HG02763 (cell line): Measurements from ENCODE around the gene MUC20.
"Not testable (repeated sequence)": the region's sequence is repeated elsewhere in the genome, so short reads cannot be mapped to it uniquely, and the experiment has no call there.

ENCODE experiments used
- ATAC-seq: cut with Tn5 transposase; IDR thresholded peaks from one replicate; pipeline ENCODE4 v1.9.1; 2021; ENCODE audit warnings: mild to moderate bottlenecking, moderate library complexity; ENCODE audit not compliant: unreplicated experiment

The MUC20 gene

DNA sequence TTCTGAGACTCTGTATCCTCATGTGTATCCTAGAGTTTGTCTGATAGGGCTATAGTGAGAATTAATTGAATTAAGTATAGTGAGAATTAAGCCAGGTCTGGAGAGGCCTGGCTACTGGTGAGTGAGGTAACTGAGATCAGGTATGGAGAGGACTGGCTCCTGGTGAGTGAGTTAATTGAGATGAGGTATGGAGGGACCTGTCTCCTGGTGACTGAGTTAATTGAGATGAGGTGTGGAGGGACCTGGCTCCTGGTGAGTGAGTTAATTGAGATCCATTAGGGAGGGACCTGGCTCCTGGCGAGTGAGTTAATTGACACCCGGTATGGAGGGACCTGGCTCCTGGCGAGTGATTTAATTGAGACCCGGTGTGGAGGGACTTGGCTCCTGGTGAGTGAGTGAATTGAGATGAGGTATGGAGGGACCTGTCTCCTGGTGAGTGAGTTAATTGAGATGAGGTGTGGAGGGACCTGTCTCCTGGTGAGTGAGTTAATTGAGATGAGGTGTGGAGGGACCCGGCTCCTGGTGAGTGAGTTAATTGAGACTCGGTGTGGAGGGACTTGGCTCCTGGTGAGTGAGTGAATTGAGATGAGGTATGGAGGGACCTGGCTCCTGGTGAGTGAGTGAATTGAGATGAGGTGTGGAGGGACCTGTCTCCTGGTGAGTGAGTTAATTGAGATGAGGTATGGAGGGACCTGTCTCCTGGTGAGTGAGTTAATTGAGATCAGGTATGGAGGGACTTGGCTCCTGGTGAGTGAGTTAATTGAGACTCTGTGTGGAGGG lies 10.5 kb upstream of the MUC20 start:
- ATAC-seq = not testable (repeated sequence)

- not testable (repeated sequence) for ATAC-seq
These were observed 9.5 kb upstream of the MUC20 start for GRCh38 chr3:195711091-195711812.

DNA sequence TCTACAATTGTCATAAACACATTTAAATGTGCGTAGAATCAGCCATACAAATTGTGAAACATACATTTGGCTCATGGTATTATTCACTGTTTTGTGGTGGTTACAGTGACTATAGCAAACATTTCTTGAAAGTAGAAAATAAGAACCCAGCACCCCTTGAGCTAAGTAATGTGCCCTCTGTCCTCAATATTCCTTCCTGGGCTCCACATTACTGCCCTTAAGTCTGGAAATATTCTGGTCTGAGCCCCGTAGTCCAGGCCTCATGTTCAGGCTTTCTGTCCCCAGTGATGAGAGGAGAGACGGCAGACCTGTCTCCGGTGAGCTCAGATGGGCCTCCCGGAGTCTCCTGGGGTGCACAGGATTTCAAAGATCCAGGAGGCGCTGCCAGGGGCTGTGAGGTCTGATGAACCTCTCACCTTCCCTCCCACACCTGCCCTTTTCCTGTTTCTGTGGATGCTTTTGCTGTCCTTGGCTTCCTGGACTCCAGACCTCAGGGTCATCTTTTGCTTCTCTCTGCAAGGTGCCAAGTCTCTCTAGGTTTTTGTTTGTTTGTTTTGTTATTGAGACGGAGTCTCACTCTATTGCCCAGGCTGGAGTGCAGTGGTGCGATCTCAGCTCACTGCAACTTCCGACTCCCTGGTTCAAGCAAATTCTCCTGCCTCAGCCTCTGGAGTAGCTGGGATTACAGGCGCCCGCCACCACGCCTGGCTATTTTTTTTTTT lies 8.8 kb upstream of the MUC20 start:
- no peak for ATAC-seq

DNA sequence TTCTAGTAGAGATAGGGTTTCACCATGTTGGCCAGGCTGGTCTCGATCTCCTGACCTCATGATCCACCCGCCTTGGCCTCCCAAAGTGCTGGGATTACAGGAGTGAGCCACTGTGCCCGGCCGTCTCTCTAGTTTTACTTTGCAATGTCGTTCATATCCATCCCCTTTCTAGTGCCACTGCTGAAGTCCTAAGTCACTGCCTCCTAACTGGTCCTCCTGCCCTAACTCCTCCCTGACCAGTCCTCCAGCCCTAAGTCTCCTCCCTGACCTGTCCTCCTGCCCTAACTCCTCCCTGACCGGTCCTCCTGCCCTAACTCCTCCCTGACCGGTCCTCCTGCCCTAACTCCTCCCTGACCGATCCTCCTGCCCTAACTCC lies 8.3 kb upstream of the MUC20 start:
- not testable (repeated sequence) for ATAC-seq

- ATAC-seq = not testable (repeated sequence)
These were observed 7.6 kb upstream of the MUC20 start for GRCh38 chr3:195713150-195713549.

- no peak for ATAC-seq
These were observed 6.3 kb upstream of the MUC20 start for GRCh38 chr3:195714380-195715011.

GRCh38 chr3:195715134-195715533 lies 5.6 kb upstream of the MUC20 start:
- ATAC-seq = no peak

- ATAC-seq = no peak
These were observed 5.1 kb upstream of the MUC20 start for GRCh38 chr3:195715583-195716266.

DNA sequence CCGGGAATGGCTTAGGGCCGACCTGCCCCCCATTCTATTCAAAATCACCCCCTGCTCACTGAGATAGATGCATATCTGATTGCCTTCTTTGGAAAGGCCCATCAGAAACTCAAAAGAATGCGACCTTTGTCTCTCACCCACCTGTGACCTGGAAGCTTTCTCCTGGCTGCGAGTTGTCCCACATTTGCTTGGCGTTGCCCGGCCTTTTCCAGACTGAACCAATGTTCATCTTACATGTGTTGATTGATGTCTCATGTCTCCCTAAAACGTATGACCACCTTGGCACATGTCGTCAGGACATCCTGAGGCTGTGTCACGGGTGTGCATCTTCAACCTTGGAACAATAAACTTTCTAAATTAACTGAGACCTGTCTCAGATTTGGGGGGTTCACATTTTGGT lies 3.4 kb upstream of the MUC20 start:
- no peak for ATAC-seq

DNA sequence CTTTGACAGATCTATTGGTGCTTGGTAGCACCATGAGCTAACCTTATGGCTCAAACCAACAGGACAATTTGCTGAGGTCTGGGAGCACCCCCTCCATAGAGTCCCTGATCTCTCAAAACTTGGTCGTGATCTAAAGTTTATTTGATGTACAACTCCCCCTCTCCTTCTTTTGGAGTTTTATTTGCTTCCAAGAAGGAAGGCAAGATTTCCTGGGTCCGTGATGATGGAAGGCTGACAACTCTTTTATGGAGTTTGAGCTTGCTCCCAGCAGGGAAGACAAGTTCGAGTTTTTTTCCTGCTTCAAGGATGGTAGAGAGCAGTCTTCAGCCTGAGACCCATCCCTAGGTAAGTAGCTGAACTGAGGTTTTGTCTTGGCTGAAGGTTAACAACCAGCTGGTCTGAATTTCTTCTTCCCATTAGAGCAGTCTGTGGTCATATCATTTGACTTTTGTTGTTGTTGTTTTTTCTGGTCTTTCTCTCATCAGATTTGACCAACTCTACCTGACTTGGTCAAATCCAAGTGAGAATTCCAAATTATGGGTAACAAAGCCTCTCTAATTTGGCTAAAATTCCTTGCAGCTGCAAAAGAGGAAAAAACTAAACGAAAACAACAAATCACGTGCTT lies 2.8 kb upstream of the MUC20 start:
- no peak for ATAC-seq

DNA sequence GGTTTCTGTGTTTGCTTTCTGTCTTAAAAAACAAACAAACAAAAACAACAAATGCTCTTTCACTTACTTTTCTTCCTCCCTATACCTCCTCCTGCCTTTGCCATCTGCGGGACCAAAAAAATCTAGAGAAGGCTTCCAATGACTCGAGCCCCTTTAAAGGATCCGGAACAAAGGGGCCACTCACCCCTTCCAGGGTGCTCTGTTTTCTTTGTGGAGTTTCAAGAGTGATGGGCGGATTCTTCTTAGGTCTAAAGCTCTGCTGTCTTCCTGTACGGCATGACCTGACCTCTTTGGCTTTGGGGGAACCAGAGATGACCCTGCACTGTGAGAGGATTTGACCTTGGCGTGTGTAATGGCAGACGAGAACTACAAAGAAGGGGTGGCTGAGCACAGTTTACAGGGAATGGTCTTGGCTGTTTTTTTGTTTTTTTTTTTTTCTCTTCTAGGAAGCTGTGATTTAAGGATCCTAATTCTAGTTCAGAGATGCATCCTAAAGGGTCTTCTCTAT lies 2.2 kb upstream of the MUC20 start:
- ATAC-seq = no peak

DNA sequence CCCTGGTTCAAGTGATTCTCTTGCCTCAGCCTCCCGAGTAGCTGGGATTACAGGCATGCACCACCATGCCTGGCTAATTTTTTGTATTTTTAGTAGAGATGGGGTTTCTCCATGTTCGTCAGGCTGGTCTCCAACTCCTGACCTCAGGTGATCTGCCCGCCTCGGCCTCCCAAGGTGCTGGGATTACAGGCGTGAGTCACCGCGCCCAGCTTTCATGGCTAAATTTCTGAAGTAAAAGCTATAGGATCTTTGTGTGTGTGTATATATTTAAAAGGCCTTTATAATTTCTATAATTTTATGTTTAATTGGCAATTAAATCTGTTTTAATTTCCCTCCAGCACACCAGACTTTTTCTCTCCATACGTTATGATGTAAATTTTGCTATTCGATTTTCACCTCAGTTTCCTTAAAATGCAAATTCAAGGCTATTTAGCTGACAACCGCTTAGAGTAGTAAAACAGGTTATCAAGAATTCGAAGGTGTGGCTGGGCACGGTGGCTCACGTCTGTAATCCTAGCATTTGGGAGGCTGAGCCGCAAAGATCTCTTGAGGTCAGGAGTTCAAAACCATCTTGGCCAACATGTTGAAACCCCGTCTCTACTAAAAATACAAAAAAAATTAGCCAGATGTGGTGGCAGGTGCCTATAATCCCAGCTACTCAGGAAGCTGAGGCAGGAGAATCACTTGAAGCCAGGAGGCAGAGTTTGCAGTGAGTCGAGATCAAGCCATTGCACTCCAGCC lies 1.1 kb upstream of the MUC20 start:
- not testable (repeated sequence) for ATAC-seq

- ATAC-seq = not testable (repeated sequence)
These were observed 1.6 kb downstream of the MUC20 start for GRCh38 chr3:195722139-195722995.

DNA sequence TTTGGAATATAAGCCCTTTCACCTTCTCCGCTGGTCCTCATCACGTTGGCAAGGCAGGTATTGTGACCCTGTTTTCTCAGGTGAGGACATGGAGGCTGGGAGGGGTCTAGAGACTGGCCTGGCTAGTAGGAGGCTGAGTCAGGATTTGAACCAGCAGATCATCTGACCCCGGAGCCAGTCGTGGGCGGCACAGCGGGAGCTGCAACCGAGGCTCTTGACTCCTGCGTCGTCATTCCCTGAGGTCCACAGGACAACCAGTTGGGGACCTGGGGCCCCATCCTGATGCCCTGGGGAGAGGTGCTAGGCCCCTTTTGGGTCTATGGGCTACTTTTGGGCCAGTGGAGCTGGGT lies 2.2 kb downstream of the MUC20 start:
- ATAC-seq = not testable (repeated sequence)

- not testable (repeated sequence) for ATAC-seq
These were observed 3.6 kb downstream of the MUC20 start for GRCh38 chr3:195724363-195724762.

GRCh38 chr3:195725916-195726740 lies 5.3 kb downstream of the MUC20 start:
- ATAC-seq = not testable (repeated sequence)

GRCh38 chr3:195727606-195728195 lies 6.9 kb downstream of the MUC20 start:
- no peak for ATAC-seq
